Mammary epithelial cell (primary cell): ENCODE measurements around the gene PPP2R5D.

Experiments
- EZH2 ChIP-seq: IDR thresholded peaks from 2 replicates; pipeline ENCODE4 v1.6.1; 2012; ENCODE audit warnings: low read length, inconsistent platforms, borderline replicate concordance
- TF ChIP-seq, protein P1 (sequence below), 2 donors: IDR thresholded peaks in 1 of 2; conservative IDR thresholded peaks in 1 of 2; 2 replicates each; pipeline ENCODE4 v1.5.1; 2011 to 2012; ENCODE audit warnings: inconsistent platforms in 2 of 2, low read length in 2 of 2, mild to moderate bottlenecking in 2 of 2, control low read depth in 1 of 2, low read depth in 1 of 2; ENCODE audit not compliant: insufficient read depth in 1 of 2; ENCODE audit errors: extremely low read depth in 1 of 2

DNA sequence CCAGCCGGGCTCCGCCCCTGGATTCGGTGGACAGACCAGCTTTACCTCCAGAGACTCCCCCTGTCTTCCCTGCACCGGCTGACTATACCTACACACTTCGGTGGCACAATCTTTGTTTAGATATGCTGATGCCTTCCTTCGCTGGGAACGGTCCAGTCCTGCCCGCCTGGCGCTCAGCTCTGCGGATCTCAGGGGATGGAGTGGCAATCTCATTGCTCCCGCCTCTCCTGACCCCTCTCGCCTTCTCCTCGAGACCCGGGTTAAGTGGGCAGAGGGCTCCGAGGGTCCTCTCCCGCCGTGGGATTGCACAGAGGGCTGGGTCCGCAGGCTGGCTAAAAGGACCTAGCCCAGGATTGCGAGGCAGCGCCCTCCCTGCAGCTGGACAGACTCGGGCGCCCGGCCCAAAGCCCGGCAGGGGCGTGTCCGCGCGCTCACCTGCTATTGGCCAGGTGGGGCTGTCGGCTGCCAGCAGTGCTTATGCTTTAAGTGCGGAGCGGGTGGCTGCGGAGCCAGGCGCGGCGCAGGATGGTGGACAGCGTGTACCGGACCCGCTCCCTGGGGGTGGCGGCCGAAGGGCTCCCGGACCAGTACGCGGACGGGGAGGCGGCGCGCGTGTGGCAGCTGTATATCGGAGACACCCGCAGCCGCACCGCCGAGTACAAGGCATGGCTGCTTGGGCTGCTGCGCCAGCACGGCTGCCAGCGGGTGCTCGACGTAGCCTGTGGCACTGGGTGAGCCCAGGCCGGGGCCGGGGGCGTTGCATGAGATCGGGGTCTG is 23.9 kb upstream of the PPP2R5D start, which contains the start of gene GNMT:
- TF ChIP-seq, protein P1, sequence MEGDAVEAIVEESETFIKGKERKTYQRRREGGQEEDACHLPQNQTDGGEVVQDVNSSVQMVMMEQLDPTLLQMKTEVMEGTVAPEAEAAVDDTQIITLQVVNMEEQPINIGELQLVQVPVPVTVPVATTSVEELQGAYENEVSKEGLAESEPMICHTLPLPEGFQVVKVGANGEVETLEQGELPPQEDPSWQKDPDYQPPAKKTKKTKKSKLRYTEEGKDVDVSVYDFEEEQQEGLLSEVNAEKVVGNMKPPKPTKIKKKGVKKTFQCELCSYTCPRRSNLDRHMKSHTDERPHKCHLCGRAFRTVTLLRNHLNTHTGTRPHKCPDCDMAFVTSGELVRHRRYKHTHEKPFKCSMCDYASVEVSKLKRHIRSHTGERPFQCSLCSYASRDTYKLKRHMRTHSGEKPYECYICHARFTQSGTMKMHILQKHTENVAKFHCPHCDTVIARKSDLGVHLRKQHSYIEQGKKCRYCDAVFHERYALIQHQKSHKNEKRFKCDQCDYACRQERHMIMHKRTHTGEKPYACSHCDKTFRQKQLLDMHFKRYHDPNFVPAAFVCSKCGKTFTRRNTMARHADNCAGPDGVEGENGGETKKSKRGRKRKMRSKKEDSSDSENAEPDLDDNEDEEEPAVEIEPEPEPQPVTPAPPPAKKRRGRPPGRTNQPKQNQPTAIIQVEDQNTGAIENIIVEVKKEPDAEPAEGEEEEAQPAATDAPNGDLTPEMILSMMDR (conservative IDR thresholded peaks at IDR 0.05 in 1 of 2, IDR thresholded peaks at IDR 0.05 in 1 of 2; ENCODE audit: extremely low read depth in 1 of 2, insufficient read depth in 1 of 2, low read depth in 1 of 2, low read length in 2 of 2), result no peak
- TF ChIP-seq EZH2, result no peak
